GM19351 (cell line): ENCODE measurements around the gene MON1B.
"Not testable (repeated sequence)": the region's sequence is repeated elsewhere in the genome, so short reads cannot be mapped to it uniquely, and the experiment has no call there.

Source experiments
- ATAC-seq: cut with Tn5 transposase; IDR thresholded peaks from one replicate; pipeline ENCODE4 v1.9.1; 2021; ENCODE audit warnings: mild to moderate bottlenecking, moderate library complexity; ENCODE audit not compliant: unreplicated experiment

MON1B gene

DNA sequence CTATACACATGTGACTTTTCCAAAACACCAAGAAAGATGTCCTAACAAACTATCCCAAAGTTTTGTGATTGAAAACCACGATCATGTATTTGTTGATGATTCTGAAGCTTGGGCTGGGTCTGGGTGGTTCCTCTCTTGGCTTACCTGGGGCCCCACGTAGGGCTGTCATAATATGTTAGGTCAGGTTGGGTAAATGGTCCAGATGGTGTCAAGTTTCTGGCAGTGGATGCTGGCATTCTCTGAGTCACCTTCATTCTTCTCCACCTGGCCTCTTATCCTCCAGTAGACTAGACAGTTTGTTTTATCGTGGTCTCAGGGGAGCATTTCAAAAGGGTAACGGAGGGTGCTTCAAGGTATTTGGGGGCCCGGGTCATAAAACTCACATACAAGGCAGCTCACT lies 47.6 kb downstream of the MON1B start:
- no peak for ATAC-seq

DNA sequence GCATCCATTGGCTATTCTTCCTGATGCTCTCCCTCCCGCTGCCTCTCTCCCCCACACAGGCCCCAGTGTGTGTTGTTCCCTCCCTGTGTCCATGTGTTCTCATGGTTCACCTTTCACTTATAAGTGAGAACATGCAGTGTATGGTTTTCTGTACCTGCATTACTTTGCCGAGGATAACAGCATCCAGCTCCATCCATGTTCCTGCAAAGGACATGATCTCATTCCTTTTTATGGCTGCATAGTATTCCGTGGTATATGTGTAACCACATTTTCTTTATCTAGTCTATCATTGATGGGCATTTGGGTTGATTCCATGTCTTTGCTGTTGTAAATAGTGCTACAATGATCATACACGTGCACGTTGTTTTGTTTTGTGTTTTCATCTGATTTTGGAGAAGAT lies 51.5 kb downstream of the MON1B start:
- ATAC-seq = not testable (repeated sequence)

DNA sequence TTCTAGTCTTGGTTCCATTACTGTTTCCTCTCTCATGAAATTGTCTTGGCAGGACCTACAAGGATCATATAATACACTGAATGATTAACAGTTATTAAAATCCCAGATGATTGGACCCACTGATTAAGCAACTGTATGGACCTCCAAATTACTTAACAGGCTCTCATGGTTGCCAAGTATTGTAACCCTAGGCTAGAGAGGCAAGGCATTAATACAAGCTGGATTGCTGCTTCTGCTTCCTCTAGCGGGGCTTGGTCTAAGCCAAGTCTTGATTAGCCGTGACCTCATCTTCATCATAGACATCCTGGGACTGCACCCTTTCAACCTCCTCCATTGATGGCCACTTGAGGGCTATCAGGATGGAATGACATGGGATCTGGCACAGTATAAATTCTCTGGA lies 55.2 kb downstream of the MON1B start:
- ATAC-seq = no peak

DNA sequence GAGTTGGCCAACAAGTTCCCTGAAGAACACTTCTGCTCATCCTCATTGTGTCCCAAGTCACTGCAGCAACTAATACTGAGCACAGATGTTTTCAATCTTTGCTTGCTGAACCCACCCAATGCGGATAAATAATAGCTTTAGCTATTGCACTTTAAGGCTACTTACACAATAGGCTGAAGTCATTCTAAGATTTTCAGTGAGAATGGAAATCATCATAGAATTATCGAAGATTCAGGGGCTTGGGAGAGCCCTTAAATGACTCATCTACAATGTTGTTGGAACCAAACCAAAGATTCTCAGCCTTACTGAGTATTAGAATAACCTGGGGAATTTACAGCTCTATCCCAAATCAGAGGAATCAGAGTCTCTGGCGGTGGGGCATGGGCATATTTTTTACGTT lies 59.4 kb downstream of the MON1B start:
- no peak for ATAC-seq
